Type B pancreatic cell (in vitro differentiated cells): ENCODE measurements around the gene ALPI. TPM values are rescaled to one million over a fixed set of nuclear protein-coding genes. Genes with fewer than 3 reads are reported as not detected.
"Not testable (repeated sequence)": the region's sequence is repeated elsewhere in the genome, so short reads cannot be mapped to it uniquely, and the experiment has no call there.

Source experiments
- DNase-seq: peaks from one replicate; pipeline ENCODE4 v3.0.0; 2021; ENCODE audit warnings: mixed read lengths; ENCODE audit not compliant: unreplicated experiment; ENCODE audit errors: extremely low spot score
- H3K27ac Mint-ChIP-seq: 2 replicates; pipeline ENCODE4 v1.8.0; 2021; ENCODE audit warnings: mild to moderate bottlenecking, mixed read lengths
- H3K27me3 Mint-ChIP-seq: 2 replicates; pipeline ENCODE4 v1.8.0; 2021; ENCODE audit warnings: mixed read lengths
- H3K36me3 Mint-ChIP-seq: 2 replicates; pipeline ENCODE4 v1.8.0; 2021; ENCODE audit warnings: mixed read lengths
- H3K4me1 Mint-ChIP-seq: one replicate; pipeline ENCODE4 v1.8.0; 2021; ENCODE audit warnings: mixed read lengths; ENCODE audit not compliant: unreplicated experiment
- H3K4me3 Mint-ChIP-seq: 2 replicates; pipeline ENCODE4 v1.8.0; 2021; ENCODE audit warnings: mild to moderate bottlenecking, mixed read lengths
- H3K9me3 Mint-ChIP-seq: 2 replicates; pipeline ENCODE4 v1.8.0; 2021; ENCODE audit warnings: mixed read lengths
- long read RNA-seq: library from polyadenylated mRNA; unstranded; transcript quantifications from one replicate; pipeline ENCODE4 v2.0.0, GENCODE V29; 2020
- total RNA-seq: library from RNA; stranded (reverse); gene quantifications from 2 replicates; pipeline ENCODE4 v1.2.1, GENCODE V29; 2021; ENCODE audit warnings: low replicate concordance
- TF ChIP-seq, protein P1 (sequence below): fragments of 200-600 bp; sonication (generic); conservative IDR thresholded peaks from 2 replicates; pipeline ENCODE4 v1.5.0; 2021; ENCODE audit warnings: antibody characterized with exemption, mild to moderate bottlenecking

The ALPI gene
- total RNA-seq: 1.5 and 6.5 TPM in 2 replicates
- long read RNA-seq, partial matches to known transcripts: 3 of 6 reads
- long read RNA-seq, other reads (novel, unspliced or antisense): 1 of 6 reads

DNA sequence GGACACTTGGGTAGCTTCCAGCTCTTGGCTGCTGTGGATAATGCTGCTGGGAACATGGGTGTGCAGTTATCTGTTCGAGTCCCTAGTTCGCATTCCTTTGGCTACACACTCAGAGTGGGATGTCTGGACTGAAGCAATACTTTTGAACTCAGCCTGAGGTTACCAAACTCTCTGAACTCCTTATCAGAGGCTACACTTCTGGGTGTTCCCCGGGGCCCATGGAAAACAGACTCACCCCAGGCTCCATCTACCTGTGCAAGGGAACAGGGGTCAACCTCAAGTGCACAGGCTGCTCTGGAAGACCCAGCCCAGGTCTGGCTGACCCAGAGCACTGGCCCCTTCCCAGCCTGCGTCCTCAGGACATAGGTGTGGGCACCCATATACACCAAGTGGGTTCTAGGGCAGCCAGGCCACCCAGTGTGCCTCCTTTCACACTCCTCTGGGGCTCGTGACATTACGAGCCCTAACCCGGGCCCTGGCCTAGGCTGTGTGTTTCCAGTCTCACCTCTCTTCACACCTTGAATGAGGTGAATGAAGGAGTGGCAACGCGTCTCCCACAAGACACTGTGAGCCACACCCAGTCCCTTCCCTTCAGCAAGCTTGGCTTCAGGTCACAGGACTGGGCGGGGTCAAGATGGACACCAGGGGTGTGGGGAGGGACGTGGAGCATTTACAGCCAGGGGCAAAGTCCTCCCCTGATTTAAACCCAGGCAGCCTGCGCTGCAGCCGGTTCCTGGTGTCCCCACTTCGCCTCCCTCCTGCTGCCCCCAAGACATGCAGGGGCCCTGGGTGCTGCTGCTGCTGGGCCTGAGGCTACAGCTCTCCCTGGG is at the start of gene ALPI:
Gene ALPI, plus strand, starts transcription at position 728 of the 830 bp plus-strand sequence. Its CDS starts 47 bp downstream, at position 775.
- H3K9me3 Mint-ChIP-seq: no peaks in the 10 kb centered on the region
- H3K36me3 Mint-ChIP-seq: no peaks in the 10 kb centered on the region
- peaks cover 19% of the 10 kb centered on the region for H3K27me3 Mint-ChIP-seq
- no peak within 1 kb of the TSS for H3K4me3 Mint-ChIP-seq
- DNase-seq: no peak
- TF ChIP-seq, protein P1, sequence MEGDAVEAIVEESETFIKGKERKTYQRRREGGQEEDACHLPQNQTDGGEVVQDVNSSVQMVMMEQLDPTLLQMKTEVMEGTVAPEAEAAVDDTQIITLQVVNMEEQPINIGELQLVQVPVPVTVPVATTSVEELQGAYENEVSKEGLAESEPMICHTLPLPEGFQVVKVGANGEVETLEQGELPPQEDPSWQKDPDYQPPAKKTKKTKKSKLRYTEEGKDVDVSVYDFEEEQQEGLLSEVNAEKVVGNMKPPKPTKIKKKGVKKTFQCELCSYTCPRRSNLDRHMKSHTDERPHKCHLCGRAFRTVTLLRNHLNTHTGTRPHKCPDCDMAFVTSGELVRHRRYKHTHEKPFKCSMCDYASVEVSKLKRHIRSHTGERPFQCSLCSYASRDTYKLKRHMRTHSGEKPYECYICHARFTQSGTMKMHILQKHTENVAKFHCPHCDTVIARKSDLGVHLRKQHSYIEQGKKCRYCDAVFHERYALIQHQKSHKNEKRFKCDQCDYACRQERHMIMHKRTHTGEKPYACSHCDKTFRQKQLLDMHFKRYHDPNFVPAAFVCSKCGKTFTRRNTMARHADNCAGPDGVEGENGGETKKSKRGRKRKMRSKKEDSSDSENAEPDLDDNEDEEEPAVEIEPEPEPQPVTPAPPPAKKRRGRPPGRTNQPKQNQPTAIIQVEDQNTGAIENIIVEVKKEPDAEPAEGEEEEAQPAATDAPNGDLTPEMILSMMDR: no peak
- no peaks in the 10 kb centered on the region for H3K4me1 Mint-ChIP-seq
- H3K27ac Mint-ChIP-seq: peak within 1 kb of the TSS; percentile 48

DNA sequence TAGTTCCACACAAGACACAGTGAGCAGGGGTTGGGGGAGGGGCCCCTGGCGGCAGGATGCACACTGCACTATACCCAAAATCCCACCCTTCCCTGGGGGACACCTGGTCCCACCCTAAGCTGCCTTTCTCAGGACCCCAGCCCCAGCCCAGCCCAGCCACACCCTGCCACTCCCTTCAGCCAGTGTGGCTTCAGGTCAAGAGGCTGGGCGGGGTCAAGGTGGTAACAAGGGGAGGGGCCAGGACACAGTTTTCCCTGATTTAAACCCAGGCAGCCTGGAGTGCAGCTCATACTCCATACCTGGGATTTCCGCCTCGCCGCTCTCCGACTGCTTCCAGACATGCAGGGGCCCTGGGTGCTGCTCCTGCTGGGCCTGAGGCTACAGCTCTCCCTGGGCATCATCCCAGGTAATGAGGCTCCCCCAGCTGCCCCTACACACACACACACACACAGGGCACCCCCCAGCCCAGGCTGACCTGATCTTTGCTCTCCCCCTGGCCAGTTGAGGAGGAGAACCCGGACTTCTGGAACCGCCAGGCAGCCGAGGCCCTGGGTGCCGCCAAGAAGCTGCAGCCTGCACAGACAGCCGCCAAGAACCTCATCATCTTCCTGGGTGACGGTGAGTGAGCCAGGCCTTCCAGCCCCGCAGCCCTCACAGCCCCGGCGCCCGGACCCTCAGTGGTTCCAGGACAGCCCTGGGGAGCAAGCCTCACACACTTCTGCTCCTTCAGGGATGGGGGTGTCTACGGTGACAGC is 49.2 kb upstream of the ALPI start, which contains the start of gene ALPG:
Gene ALPG, plus strand, starts transcription at position 289 of the 755 bp plus-strand sequence. Its CDS starts 51 bp downstream, at position 340.
- TF ChIP-seq, protein P1: no peak
- Mint-ChIP-seq H3K36me3 (no peaks in the 10 kb centered on the region), H3K4me3 (no peak within 1 kb of the TSS), H3K4me1 (no peaks in the 10 kb centered on the region), H3K27me3 (peaks cover 24% of the 10 kb centered on the region), H3K27ac (no peak within 1 kb of the TSS), H3K9me3 (no peaks in the 10 kb centered on the region)
- DNase-seq: no peak

DNA sequence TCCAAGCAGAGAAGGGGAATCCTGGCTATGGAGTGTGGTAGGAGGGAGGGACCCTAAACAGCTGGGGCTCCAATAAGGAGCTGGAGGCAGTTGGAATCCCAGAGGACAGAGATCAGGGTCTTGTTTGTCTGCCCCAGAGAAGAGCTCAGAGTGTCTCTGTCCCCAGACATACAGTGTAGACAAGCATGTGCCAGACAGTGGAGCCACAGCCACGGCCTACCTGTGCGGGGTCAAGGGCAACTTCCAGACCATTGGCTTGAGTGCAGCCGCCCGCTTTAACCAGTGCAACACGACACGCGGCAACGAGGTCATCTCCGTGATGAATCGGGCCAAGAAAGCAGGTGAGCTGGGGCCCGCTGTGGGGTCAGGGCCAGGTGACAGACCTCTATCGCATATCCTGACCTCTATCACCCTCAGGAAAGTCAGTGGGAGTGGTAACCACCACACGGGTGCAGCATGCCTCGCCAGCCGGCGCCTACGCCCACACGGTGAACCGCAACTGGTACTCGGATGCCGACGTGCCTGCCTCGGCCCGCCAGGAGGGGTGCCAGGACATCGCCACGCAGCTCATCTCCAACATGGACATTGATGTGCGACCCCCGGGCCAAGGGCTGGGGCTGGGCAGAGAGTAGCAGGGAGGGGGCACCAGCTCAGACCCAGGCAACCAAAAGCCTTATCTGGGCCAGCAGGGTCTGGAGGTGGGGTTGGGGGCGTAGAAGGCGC is 48.4 kb upstream of the ALPI start:
- not testable (repeated sequence) for H3K27ac Mint-ChIP-seq, H3K4me3 Mint-ChIP-seq, H3K36me3 Mint-ChIP-seq, H3K4me1 Mint-ChIP-seq, H3K9me3 Mint-ChIP-seq, DNase-seq
- peaks cover 31% of the 10 kb centered on the region for H3K27me3 Mint-ChIP-seq

DNA sequence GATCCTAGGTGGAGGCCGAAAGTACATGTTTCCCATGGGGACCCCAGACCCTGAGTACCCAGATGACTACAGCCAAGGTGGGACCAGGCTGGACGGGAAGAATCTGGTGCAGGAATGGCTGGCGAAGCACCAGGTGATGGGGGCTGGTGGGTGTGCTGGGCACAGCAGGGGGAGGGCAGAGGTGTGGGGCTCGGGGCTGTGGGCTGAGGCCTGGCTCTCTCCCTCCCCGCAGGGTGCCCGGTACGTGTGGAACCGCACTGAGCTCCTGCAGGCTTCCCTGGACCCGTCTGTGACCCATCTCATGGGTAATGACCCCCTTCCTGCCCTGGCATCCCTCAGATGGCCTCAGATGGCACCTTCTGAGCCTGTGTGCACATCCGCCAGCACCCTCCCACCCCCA is 47.7 kb upstream of the ALPI start:
- H3K4me3 Mint-ChIP-seq, H3K4me1 Mint-ChIP-seq, DNase-seq, H3K9me3 Mint-ChIP-seq, H3K27ac Mint-ChIP-seq, H3K36me3 Mint-ChIP-seq: not testable (repeated sequence)
- H3K27me3 Mint-ChIP-seq: peaks cover 34% of the 10 kb centered on the region

DNA sequence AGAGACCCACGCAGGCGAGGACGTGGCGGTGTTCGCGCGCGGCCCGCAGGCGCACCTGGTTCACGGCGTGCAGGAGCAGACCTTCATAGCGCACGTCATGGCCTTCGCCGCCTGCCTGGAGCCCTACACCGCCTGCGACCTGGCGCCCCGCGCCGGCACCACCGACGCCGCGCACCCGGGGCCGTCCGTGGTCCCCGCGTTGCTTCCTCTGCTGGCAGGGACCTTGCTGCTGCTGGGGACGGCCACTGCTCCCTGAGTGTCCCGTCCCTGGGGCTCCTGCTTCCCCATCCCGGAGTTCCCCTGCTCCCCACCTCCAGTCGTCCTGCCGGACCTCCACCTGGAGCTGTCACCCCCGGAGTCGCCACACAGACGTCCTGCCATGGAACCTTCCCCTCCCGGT is 46.3 kb upstream of the ALPI start:
- not testable (repeated sequence) for H3K9me3 Mint-ChIP-seq, H3K36me3 Mint-ChIP-seq, H3K4me1 Mint-ChIP-seq, H3K4me3 Mint-ChIP-seq, H3K27ac Mint-ChIP-seq
- peak; percentile 51 for DNase-seq
- peaks cover 42% of the 10 kb centered on the region for H3K27me3 Mint-ChIP-seq

DNA sequence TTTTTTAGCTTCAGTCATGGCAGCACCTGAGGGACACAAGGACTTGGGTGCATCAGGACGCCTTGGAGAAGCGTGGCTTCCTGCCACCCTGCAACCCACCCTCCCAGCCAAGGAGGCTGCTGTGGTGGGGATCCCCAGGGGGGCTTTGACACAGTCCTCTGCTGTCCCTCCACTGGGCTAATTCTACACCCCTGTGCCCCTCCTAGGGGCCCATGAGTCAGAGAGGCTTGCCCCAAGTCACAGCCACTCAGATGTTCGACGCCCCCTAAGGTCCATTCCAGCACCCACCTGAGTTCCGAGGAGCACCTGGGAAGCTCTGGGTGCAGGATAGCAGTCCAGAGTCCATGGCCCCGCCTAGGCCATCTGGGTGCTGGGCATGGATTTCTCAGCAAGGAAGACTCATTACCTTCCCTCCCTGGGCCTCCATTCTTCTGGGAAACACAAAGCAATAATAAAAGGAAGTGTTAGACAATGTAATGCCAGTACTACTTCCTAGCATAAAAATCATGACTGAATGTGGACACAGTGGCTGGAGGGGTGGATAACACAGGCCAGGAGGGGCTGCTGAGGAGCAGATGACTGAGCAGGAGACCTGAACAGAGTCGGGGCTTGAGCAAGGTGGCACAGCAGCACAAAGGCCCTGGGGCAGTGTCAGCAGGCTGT is 45.6 kb upstream of the ALPI start:
- H3K4me3 Mint-ChIP-seq: no peak overlapping the region
- H3K27me3 Mint-ChIP-seq: peaks cover 43% of the 10 kb centered on the region
- TF ChIP-seq, protein P1: no peak
- no peaks in the 10 kb centered on the region for H3K36me3 Mint-ChIP-seq
- no peak overlapping the region for H3K27ac Mint-ChIP-seq
- no peak for DNase-seq
- no peaks in the 10 kb centered on the region for H3K4me1 Mint-ChIP-seq
- no peaks in the 10 kb centered on the region for H3K9me3 Mint-ChIP-seq
